ENCODE results near the gene PRKAG1.

PRKAG1 gene

DNA sequence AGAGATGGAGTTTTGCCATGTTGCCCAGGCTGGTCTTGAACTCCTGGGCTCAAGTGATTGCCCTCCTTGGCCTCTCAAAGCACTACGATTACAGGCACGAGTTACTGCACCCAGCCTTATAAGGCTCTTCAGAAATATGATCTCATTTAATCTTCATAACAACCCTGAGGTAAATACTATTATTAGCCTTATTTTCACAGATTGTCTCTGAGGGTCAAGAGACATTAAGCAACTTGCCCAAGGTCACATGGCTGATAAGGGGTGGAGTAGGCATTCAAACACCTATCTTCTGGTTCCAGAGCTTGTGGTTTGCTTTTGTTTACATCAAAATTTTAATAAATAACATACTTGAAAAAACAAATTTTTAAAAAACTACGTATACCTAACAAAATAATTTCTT is 5.1 kb downstream of the PRKAG1 start:
- TF ChIP-seq SIN3A (IDR thresholded peaks at IDR 0.05; ENCODE audit: borderline replicate concordance, insufficient read depth, low read length) (no peak), POLR2AphosphoS5 (IDR thresholded peaks at IDR 0.05; ENCODE audit: low read depth, low read length) (no peak), TAF1 (IDR thresholded peaks at IDR 0.05; ENCODE audit: borderline replicate concordance, insufficient read depth, low read length) (no peak), REST (IDR thresholded peaks at IDR 0.05; ENCODE audit: insufficient read depth in 1 of 2, low read depth in 2 of 2, low read length in 2 of 2) (no peak), FOXP2 (optimal IDR thresholded peaks at IDR 0.05; ENCODE audit: borderline replicate concordance, extremely low read depth, extremely low read length, insufficient read depth) (no peak)

DNA sequence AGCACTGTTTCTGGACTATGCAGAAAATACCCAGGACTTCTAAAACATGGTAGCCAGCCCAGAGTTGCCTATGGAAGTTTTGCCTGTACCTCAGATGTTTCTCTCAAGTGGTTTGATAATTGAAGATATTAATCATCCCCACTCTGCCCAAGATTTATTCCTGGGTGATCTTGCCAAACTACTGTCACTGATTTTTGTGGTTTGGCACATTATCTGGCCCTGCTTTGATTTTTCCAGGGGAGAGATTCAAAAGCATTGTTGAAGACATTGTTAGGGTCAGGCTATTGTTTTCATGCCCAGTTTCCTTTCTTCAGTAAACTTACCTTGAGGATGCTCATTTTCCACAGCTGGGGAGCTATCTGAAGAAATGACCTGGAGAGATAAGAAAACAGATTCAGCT is 5.8 kb downstream of the PRKAG1 start:
- TF ChIP-seq REST (IDR thresholded peaks at IDR 0.05; ENCODE audit: insufficient read depth in 1 of 2, low read depth in 2 of 2, low read length in 2 of 2) = no peak
- TF ChIP-seq TAF1 (IDR thresholded peaks at IDR 0.05; ENCODE audit: borderline replicate concordance, insufficient read depth, low read length) = no peak
- no peak for TF ChIP-seq POLR2AphosphoS5 (IDR thresholded peaks at IDR 0.05; ENCODE audit: low read depth, low read length)
- TF ChIP-seq SIN3A (IDR thresholded peaks at IDR 0.05; ENCODE audit: borderline replicate concordance, insufficient read depth, low read length) = no peak
- no peak for TF ChIP-seq FOXP2 (optimal IDR thresholded peaks at IDR 0.05; ENCODE audit: borderline replicate concordance, extremely low read depth, extremely low read length, insufficient read depth)

DNA sequence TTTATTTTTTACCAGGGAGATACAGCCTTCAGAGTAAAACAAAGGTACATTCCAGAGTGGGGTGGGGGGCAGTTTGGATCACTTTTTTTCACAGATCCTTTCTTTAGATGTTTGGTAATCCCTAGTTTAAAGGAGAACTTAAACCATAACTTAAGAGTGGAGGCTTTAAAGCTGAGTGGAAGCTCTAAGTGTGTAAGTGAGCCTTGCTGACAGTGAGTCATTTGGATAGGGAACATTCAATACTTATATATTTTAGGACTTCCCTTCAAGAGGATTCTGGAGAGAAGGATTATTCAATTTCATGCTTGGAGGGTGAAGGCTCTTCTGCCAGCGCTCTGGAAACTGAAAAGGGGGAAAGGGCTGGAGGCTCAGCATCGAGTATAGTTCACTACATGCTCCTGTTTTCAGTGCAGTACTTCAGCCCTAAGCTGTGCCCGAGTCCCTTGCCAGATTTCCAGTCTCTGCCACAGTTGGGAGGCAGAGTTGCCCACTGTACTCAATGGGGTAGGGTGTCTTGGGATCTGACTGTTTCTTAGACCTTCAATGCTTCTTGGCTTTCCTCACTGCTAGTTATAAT is 8.4 kb downstream of the PRKAG1 start:
- no peak for TF ChIP-seq TAF1 (IDR thresholded peaks at IDR 0.05; ENCODE audit: borderline replicate concordance, insufficient read depth, low read length)
- no peak for TF ChIP-seq REST (IDR thresholded peaks at IDR 0.05; ENCODE audit: insufficient read depth in 1 of 2, low read depth in 2 of 2, low read length in 2 of 2)
- no peak for TF ChIP-seq FOXP2 (optimal IDR thresholded peaks at IDR 0.05; ENCODE audit: borderline replicate concordance, extremely low read depth, extremely low read length, insufficient read depth)
- no peak for TF ChIP-seq SIN3A (IDR thresholded peaks at IDR 0.05; ENCODE audit: borderline replicate concordance, insufficient read depth, low read length)
- TF ChIP-seq POLR2AphosphoS5 (IDR thresholded peaks at IDR 0.05; ENCODE audit: low read depth, low read length) = no peak

DNA sequence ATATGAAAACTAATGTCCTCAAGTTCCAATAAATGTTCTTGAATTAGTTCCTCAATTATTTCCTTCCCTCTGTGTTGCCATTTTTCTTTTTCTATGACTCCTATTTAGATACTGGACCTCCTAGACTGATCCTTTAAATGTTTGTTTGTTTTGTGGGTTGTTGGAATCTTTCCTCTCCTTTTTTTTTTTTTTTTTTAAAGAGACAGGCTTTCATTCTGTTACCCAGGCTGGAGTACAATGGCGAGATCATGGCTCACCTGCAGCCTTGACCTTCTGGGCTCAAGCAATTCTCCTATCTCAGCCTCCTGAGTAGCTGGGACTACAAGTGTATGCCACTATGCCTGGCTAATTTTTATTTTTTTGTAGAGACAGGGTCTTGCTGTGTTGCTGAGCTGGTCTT is 9.6 kb downstream of the PRKAG1 start:
- no peak for TF ChIP-seq POLR2AphosphoS5 (IDR thresholded peaks at IDR 0.05; ENCODE audit: low read depth, low read length)
- no peak for TF ChIP-seq SIN3A (IDR thresholded peaks at IDR 0.05; ENCODE audit: borderline replicate concordance, insufficient read depth, low read length)
- TF ChIP-seq TAF1 (IDR thresholded peaks at IDR 0.05; ENCODE audit: borderline replicate concordance, insufficient read depth, low read length) = no peak
- no peak for TF ChIP-seq FOXP2 (optimal IDR thresholded peaks at IDR 0.05; ENCODE audit: borderline replicate concordance, extremely low read depth, extremely low read length, insufficient read depth)
- no peak for TF ChIP-seq REST (IDR thresholded peaks at IDR 0.05; ENCODE audit: insufficient read depth in 1 of 2, low read depth in 2 of 2, low read length in 2 of 2)

GRCh38 chr12:49000346-49000745 is 18.2 kb downstream of the PRKAG1 start:
- no peak for TF ChIP-seq TAF1 (IDR thresholded peaks at IDR 0.05; ENCODE audit: borderline replicate concordance, insufficient read depth, low read length)
- TF ChIP-seq FOXP2 (optimal IDR thresholded peaks at IDR 0.05; ENCODE audit: borderline replicate concordance, extremely low read depth, extremely low read length, insufficient read depth) = no peak
- TF ChIP-seq REST (IDR thresholded peaks at IDR 0.05; ENCODE audit: insufficient read depth in 1 of 2, low read depth in 2 of 2, low read length in 2 of 2) = no peak
- TF ChIP-seq POLR2AphosphoS5 (IDR thresholded peaks at IDR 0.05; ENCODE audit: low read depth, low read length) = no peak
- no peak for TF ChIP-seq SIN3A (IDR thresholded peaks at IDR 0.05; ENCODE audit: borderline replicate concordance, insufficient read depth, low read length)
